ENCODE data around the gene FOXE3.

FOXE3 gene

GRCh38 chr1:47436304-47436978 lies 20.4 kb downstream of the FOXE3 start:
- DNase-seq: peak; percentile 87 to 90

GRCh38 chr1:47436979-47437446 lies 20.9 kb downstream of the FOXE3 start:
- DNase-seq: peak in 1 of 2 experiments; percentile 33

DNA sequence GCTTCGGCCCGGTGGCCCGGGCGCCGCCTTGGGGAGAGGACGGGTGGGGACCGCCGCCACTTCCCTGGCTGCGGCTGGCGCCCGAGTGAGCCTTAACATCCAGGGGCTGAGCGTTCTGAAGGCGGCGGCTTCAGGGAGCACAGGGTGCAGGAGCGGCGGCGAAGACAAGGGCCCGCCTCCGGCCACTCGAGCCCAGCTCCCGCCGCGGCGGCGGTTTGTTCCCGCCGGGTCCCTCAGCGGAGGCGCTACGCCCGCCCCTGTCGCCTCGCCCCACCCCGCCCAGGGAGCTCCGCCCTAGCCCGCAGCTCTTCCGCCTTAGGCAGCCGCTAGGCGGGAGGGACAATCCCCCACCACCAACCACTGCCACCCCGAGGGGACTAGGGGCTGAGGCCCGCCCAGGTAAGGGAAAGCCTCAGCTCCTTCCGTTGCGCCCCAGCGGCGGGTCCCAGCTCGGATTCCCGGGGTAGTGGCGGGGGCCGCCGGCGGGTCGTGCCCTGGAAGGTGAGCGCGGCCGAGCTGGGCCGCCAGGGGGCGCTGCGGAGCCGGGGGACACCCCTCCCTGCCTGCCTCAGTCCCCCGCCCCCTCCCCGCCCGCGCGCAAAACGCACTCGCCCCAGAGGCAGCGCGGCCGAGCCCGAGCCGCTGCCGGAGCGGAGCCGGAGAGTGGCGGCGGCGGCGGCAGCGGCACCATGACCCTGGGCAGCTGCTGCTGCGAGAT lies 21.5 kb downstream of the FOXE3 start, which contains the start of gene FOXD2:
Gene FOXD2 (plus strand): TSS at position 598 of the 718 bp plus-strand sequence. CDS start 92 bp downstream, at position 690.
- peak; percentile 92 to 93 for DNase-seq

DNA sequence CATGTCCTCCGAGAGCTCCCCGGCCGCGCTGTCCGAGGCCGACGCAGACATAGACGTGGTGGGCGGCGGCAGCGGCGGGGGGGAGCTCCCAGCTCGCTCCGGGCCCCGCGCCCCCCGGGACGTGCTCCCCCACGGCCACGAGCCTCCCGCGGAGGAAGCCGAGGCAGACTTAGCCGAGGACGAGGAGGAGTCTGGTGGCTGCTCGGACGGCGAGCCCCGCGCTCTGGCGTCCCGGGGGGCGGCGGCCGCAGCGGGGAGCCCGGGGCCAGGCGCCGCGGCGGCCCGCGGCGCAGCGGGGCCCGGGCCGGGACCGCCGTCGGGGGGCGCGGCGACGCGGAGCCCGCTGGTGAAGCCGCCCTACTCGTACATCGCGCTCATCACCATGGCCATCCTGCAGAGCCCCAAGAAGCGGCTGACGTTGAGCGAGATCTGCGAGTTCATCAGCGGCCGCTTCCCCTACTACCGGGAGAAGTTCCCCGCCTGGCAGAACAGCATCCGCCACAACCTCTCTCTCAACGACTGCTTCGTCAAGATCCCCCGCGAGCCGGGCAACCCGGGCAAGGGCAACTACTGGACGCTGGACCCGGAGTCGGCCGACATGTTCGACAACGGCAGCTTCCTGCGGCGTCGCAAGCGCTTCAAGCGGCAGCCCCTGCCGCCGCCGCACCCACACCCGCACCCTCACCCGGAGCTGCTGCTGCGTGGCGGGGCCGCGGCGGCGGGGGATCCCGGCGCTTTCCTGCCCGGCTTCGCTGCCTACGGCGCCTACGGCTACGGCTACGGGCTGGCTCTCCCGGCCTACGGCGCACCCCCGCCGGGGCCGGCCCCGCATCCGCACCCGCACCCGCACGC lies 22.3 kb downstream of the FOXE3 start:
- peak; percentile 29 to 31 for DNase-seq

DNA sequence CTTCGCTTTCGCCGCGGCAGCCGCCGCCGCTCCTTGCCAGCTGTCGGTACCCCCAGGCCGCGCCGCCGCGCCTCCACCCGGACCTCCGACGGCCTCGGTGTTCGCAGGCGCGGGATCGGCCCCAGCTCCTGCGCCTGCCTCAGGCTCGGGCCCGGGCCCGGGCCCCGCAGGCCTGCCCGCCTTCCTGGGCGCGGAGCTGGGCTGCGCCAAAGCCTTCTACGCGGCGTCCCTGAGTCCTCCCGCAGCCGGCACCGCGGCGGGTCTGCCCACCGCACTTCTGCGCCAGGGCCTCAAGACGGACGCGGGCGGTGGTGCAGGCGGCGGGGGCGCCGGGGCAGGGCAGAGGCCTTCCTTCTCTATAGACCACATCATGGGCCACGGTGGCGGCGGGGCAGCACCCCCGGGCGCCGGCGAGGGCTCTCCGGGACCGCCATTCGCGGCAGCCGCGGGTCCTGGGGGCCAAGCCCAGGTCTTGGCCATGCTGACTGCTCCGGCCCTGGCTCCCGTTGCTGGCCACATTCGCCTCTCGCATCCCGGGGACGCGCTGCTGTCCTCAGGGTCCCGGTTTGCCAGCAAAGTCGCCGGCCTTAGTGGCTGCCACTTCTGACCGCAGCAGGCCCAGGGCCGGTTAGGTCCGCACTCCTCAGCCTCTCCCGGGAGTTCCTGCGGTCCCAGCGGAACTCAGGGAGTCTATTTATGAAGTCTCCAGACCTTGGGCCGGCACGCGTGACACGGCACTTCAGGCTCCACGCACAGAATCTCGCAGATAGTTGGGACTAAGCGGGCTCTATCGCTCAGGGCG lies 23.1 kb downstream of the FOXE3 start:
- no peak for DNase-seq

DNA sequence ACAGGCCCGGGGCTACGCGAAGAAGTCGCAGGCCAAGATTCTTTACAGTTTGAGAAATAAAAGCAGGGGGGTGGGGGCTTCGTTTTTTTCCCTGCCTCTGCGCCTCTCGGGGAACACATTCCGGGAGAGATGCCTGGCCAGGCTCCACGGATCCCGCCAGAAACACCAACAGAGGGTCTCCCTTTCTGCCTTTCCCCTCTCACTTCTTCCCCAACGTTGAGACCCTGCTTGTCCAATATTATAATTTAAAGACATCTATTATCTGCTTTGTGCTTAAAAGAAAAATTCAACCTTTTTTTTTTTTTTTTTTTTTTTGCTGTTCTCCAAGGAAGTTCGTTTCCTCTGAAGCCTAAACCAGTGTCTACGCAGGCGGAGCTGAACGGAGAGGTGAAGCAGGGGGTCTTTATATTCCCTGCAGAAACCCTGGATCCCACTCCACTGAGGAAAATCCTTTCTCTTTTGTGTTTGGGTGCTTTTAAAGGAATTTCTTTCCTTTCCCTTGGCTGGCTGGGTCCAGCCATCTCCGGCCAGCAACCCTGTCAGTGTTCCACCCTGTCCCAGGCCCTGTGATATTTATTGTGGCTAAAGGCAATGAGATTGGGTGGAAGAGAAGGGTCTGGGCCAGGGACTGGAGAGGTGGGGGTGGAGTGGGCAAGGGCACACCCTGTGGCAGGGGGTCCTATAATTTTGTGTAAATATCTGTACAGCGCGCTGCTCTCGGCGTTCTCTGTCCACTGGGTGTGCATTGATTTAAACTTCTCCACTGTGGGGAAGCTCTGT lies 23.9 kb downstream of the FOXE3 start:
- DNase-seq: no peak

DNA sequence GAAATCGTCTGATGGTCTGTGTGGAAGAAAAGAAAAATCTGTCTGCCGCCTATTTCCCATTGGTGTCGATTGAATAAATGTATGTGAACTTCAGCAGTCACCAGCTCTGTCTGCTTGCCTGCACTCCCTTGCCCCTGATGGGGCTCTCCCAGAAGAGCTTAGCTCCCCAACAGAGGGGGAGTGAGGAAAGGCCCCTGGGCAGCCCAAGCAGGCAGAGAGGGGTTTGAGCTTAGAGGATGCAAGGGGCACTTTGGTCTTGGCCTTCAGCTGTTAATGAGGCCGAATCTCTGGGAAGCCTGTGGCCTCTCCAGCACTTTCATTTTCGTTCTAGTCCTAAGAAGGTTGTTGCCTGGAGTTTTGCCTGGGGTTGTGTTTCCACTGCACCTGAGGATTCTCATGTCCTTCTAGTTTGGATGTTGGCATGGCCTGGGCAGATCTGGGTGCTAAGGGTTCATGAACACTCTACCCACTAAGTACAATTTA lies 24.6 kb downstream of the FOXE3 start:
- no peak for DNase-seq

- no peak for DNase-seq
Measured at GRCh38 chr1:47441450-47442106, 25.5 kb downstream of the FOXE3 start.

DNA sequence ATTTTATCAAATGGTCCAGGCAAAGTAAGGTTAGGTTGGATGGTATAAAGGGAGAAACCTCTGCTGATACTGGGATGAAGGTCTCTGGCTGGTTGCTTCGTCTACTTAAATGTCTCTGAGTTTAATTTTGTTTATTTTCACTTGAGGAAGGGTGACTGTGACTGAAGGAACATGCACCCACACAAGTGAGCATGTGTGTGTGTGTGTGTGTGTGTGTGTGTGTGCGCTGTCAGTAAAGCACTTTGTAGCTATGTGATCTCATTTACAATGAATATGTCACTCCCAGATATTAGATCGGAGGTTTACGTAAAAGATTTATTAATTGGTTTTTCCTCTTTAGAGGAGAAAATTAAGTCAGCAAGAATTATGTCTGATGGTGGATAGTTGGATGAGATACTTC lies 26.1 kb downstream of the FOXE3 start:
- DNase-seq: no peak

GRCh38 chr1:47442842-47443529 lies 26.9 kb downstream of the FOXE3 start:
- DNase-seq: no peak

DNA sequence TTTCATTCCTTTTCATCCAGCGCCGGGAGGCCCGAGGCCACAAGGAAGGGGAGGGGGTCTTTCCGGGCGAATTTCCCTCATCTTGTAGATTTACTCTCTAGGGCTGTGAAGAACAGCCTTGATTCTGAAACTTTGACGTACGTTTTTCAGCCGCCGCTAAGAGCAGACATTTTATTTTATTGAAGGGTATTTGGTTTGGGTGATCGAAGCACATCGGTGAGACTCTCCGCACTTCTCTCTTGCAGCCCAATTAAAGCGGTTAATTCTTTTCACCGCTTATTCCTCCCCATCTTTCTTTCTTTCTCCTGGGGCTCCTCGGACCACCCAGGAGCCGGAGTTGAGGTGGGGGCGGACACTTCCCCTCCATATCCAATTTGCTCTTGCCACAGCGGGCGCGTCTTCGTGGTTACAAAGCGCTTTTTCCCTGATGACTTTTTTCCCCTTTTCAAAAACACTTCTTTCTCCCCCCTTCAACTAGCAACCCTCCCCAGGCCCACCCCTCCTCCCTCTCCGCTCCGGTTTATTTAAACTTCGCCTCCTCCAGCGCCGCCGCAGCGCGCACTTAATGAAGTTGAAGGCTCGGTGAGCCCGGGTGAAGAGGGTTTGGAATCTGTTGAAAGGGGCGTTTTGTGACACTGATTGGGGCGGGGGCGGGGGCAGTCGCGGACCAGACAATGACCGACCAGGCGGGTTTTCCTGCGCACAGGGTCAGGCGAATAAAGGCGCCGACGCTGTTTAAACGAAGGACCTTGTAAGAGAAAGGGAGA lies 27.6 kb downstream of the FOXE3 start:
- no peak for DNase-seq

GRCh38 chr1:47444297-47444561 lies 28.1 kb downstream of the FOXE3 start:
- no peak for DNase-seq

- peak; percentile 50 to 64 for DNase-seq
Measured at GRCh38 chr1:47444562-47445465, 28.7 kb downstream of the FOXE3 start.

- DNase-seq: no peak
Measured at GRCh38 chr1:47445823-47446550, 29.9 kb downstream of the FOXE3 start.

DNA sequence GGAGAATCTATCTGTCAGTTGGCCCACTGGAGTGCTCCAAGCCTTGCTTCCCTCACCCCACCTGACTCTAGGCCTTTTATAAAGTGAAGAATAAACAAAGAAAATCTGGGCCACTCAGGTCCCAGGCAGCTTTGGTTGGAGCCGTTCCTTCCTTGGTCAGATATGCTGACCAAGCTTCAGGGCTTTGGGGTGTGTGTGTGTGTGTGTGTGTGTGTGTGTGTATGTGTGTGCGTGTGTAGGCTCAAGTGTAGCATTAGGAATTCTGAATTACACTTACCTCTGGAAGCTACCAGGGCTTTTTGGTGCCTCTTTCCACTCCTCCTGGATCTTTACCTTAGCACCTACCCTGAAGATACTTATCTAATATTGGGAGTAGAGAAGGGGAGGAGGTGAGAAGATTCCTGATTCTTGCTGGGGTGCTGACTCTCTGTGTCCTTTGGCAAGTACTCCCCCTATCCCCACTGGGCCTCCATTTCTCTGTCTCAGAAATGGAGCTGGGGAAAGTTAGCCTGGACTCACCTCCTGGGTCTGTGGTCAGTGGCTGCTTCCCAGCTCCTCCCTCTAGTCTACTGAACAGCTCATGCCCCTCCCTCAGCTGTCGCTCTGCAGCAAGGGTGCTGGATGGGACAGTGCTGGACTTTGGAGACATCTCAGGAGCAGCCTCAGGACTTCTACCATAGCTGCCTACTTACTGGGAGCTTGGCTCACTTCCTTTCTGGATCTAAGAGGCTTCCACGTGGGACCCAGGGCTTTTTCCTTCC lies 32.6 kb downstream of the FOXE3 start:
- DNase-seq: no peak

DNA sequence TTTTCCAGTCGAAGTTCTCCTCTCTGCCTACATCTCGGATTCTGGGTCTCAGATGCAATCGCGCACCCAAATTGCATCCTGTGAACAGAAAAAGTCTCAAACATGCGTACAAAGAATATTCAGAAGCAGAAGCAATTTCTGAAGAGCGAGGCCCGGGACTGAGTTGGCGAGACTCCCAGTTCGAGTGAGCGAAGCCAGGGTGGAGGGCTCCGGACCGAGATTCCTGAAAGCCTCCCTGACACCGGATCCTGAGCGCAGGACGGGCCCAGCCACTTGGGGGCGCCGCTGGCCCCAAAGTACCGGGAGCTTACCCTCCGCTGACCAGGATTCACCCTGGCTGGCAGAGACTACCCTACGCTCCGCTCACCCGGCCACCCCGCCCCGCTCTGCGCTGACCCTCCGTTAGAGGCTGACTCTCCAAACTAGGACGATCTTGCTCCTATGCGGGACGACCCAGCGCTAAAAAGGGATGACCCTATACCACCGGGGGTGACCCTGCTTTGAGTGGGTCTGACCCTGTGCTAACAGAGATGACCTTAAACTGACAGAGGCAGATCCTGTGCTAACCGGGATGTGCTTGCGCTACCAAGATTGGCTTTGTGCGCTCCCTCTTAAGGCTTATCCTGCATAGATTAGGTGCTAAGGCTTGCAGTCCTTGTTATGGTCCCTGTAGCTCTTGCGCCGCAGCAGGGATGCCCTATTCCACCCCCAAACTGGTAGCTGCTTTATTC lies 33.9 kb downstream of the FOXE3 start:
- DNase-seq: peak in 1 of 2 experiments; percentile 34

All from activated CD4-positive, alpha-beta T cell treated with anti-CD3 and anti-CD28 coated beads, Interleukin-2, amount 50 U/mL, for 48 hours (primary cell).